ENCODE measurements around the gene PDE7B. TPM values are rescaled to one million over a fixed set of nuclear protein-coding genes. Genes with fewer than 3 reads are reported as not detected.

Gene PDE7B
- total and polyA plus RNA-seq, 2 of the 4 experiments (the other 2 are of a cell fraction) = 7.8 to 12.4 TPM

DNA sequence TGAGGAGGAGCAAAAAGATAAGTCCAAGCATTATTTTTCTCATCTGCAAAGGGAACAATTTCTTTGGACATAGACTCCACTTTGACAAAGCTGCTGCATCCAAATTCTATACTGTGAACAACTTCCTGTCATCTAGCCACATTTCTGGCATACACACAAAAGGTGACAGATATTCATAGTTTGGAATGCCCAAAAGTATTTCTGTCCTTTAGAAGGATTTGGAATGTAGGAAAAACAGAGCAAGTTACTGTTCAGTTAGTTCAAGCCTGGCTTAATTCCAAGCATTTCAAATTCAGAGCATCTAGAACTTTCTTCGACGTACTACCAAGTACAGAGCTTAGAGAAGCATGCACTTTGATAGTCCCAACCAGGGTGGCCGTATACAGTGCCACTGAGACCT, 134.0 kb downstream of the PDE7B start:
- H2AK9ac ChIP-seq (replicated peaks; ENCODE audit: low read depth, low read length, poor library complexity) = no peak overlapping the region
- no peaks in the 10 kb centered on the region for H3K9me3 ChIP-seq (ENCODE audit: control insufficient read depth, insufficient read depth, low read length)
- H3K27me3 ChIP-seq (ENCODE audit: control insufficient read depth, insufficient read depth, low read length) = no peaks in the 10 kb centered on the region
- H4K5ac ChIP-seq (ENCODE audit: low read depth, low read length) = peak overlapping the region; percentile 4; the same call in 1 of the 2 replicates
- intact Hi-C loops (cut with micrococcal nuclease) = no loop called here
- H3K56ac ChIP-seq (ENCODE audit: extremely low read depth, insufficient read depth, low read length) = no peak overlapping the region
- 0 out of 2 replicates have a peak overlapping the region, but pooled peaks have one; percentile 12 for H3K18ac ChIP-seq (ENCODE audit: low read depth, low read length)
- H3K4me2 ChIP-seq (ENCODE audit: low read depth, low read length) = no peak overlapping the region
- ChIA-PET CTCF (no interaction called here), POLR2A (ENCODE audit: unreplicated experiment) (no interaction called here)
- no peak overlapping the region for H4K91ac ChIP-seq (ENCODE audit: insufficient read depth, low read depth, low read length)
- H3K4me3 ChIP-seq (ENCODE audit: insufficient read depth, low read depth, low read length) = no peak overlapping the region
- H2BK5ac ChIP-seq (ENCODE audit: low read depth, low read length, poor library complexity, severe bottlenecking) = no peak overlapping the region
- no peaks in the 10 kb centered on the region; the same call in 1 of the 2 replicates for H3K36me3 ChIP-seq (ENCODE audit: control insufficient read depth, insufficient read depth, low read length)
- peaks cover 3% of the 10 kb centered on the region for H3K4me1 ChIP-seq (ENCODE audit: control insufficient read depth, insufficient read depth, low read length)
- no peaks in the 10 kb centered on the region; the same call in 1 of the 2 replicates for H3K9me1 ChIP-seq (ENCODE audit: insufficient read depth, low read length)
- peak overlapping the region; percentile 39; the same call in 1 of the 2 replicates for H2AK5ac ChIP-seq (ENCODE audit: low read depth, low read length)
- no peaks in the 10 kb centered on the region for H4K20me1 ChIP-seq (ENCODE audit: insufficient read depth, low read length)
- H3K14ac ChIP-seq (replicated peaks; ENCODE audit: low read depth, low read length) = no peak overlapping the region; the same call in 1 of the 2 replicates
- no peak overlapping the region for H3K23ac ChIP-seq (ENCODE audit: low read depth, low read length)
- no peak overlapping the region for H2BK15ac ChIP-seq (ENCODE audit: low read depth, low read length)
- dilution Hi-C loops (cut with HindIII; ENCODE audit: low sequenced_read_pairs, unreplicated experiment) = no loop called here
- no peak for DNase-seq
- in situ Hi-C loops (cut with MboI; ENCODE audit: low sequenced_read_pairs) = no loop called here
- peaks cover 3 to 15% of the 10 kb centered on the region in 2 experiments; a peak in 3 of 4 replicates for H3K79me1 ChIP-seq (ENCODE audit: low read depth in 1 of 2, low read length in 2 of 2)
- TF ChIP-seq POLR2A (IDR thresholded peaks at IDR 0.05; ENCODE audit: low read depth, low read length) (no peak), NFE2L2 (IDR thresholded peaks at IDR 0.05; ENCODE audit: low read depth, low read length) (no peak), BHLHE40 (IDR thresholded peaks at IDR 0.05; ENCODE audit: low read depth, low read length) (no peak), MAFK (IDR thresholded peaks at IDR 0.05; ENCODE audit: low read depth, low read length) (no peak), FOS (IDR thresholded peaks at IDR 0.05; ENCODE audit: low read depth, low read length) (no peak)
- TF ChIP-seq, protein P1, sequence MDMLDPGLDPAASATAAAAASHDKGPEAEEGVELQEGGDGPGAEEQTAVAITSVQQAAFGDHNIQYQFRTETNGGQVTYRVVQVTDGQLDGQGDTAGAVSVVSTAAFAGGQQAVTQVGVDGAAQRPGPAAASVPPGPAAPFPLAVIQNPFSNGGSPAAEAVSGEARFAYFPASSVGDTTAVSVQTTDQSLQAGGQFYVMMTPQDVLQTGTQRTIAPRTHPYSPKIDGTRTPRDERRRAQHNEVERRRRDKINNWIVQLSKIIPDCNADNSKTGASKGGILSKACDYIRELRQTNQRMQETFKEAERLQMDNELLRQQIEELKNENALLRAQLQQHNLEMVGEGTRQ (IDR thresholded peaks at IDR 0.05; ENCODE audit: low read depth, low read length) = no peak
- TF ChIP-seq, protein P2, sequence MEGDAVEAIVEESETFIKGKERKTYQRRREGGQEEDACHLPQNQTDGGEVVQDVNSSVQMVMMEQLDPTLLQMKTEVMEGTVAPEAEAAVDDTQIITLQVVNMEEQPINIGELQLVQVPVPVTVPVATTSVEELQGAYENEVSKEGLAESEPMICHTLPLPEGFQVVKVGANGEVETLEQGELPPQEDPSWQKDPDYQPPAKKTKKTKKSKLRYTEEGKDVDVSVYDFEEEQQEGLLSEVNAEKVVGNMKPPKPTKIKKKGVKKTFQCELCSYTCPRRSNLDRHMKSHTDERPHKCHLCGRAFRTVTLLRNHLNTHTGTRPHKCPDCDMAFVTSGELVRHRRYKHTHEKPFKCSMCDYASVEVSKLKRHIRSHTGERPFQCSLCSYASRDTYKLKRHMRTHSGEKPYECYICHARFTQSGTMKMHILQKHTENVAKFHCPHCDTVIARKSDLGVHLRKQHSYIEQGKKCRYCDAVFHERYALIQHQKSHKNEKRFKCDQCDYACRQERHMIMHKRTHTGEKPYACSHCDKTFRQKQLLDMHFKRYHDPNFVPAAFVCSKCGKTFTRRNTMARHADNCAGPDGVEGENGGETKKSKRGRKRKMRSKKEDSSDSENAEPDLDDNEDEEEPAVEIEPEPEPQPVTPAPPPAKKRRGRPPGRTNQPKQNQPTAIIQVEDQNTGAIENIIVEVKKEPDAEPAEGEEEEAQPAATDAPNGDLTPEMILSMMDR (conservative IDR thresholded peaks at IDR 0.05; ENCODE audit: low read depth, low read length) = no peak
- no peak overlapping the region for H2BK120ac ChIP-seq (ENCODE audit: low read depth, low read length)
- ATAC-seq (ENCODE audit: low read depth) = no peak
- BruUV-seq (replicated peaks) = no TSS peak
- H3K27ac ChIP-seq (ENCODE audit: insufficient read depth, low read length) = no peak overlapping the region
- H2BK20ac ChIP-seq (ENCODE audit: low read depth, low read length) = no peak overlapping the region
- H3K4ac ChIP-seq (ENCODE audit: low read depth, low read length) = no peak overlapping the region
- no peak overlapping the region for H3K9ac ChIP-seq (ENCODE audit: low read depth, low read length)
- peak overlapping the region; percentile 63; a peak in 1 of 4 replicates for H4K8ac ChIP-seq (ENCODE audit: low read depth in 2 of 2, low read length in 2 of 2)
- WGBS, 2 experiments (ENCODE audit: extremely low coverage in 2 of 2, insufficient read length in 1 of 2) = 92% methylated on average over 2 of the region's 3 CpGs; no CpG with 5 or more reads in 1 of the 2 experiments
- H2AFZ ChIP-seq (replicated peaks; ENCODE audit: low read length, poor library complexity) = no peak overlapping the region
